ENCODE measurements around the gene TFPT.

The TFPT gene

DNA sequence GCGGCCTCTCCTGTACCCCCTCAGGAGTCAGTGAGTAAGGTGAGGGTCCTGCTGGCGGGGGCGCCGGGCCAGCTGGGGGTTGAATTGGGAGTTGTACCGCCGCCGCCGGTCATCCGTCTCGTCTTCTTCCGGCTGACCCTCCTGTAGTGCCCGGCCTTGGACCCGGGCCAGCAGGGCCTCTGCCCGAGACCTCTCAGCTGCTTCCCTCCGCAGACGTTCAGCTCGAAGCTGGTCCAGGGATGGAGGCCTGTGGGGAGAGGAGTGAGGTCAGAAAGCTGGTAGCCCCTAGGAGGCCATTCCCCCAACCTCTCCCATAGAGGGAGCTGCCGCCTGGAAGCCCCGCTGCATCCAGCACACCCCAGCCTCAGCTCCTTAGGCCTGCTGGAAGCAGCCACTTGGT lies 40.2 kb upstream of the TFPT start:
- no peak for TF ChIP-seq CEBPB (IDR thresholded peaks at IDR 0.05)
- no peak for TF ChIP-seq TAF1 (IDR thresholded peaks at IDR 0.05; ENCODE audit: low read depth)
- no peak for TF ChIP-seq TEAD4 (IDR thresholded peaks at IDR 0.05)
- TF ChIP-seq EGR1 (IDR thresholded peaks at IDR 0.05), result no peak
- TF ChIP-seq ZBTB7A (IDR thresholded peaks at IDR 0.05; ENCODE audit: low read depth), result no peak
- no peak for TF ChIP-seq USF1 (IDR thresholded peaks at IDR 0.05)
- no peak for TF ChIP-seq EP300 (IDR thresholded peaks at IDR 0.05; ENCODE audit: borderline replicate concordance)
- TF ChIP-seq CREB1 (IDR thresholded peaks at IDR 0.05; ENCODE audit: low read depth), result no peak
- TF ChIP-seq RAD21 (IDR thresholded peaks at IDR 0.05; ENCODE audit: low read depth), result no peak
- no peak for TF ChIP-seq TCF12 (IDR thresholded peaks at IDR 0.05; ENCODE audit: low read depth)
- TF ChIP-seq NFIC (IDR thresholded peaks at IDR 0.05), result no peak
- no peak for TF ChIP-seq MAX (IDR thresholded peaks at IDR 0.05)
- TF ChIP-seq FOXM1 (IDR thresholded peaks at IDR 0.05; ENCODE audit: borderline replicate concordance, low read depth), result no peak
- TF ChIP-seq, protein P1, sequence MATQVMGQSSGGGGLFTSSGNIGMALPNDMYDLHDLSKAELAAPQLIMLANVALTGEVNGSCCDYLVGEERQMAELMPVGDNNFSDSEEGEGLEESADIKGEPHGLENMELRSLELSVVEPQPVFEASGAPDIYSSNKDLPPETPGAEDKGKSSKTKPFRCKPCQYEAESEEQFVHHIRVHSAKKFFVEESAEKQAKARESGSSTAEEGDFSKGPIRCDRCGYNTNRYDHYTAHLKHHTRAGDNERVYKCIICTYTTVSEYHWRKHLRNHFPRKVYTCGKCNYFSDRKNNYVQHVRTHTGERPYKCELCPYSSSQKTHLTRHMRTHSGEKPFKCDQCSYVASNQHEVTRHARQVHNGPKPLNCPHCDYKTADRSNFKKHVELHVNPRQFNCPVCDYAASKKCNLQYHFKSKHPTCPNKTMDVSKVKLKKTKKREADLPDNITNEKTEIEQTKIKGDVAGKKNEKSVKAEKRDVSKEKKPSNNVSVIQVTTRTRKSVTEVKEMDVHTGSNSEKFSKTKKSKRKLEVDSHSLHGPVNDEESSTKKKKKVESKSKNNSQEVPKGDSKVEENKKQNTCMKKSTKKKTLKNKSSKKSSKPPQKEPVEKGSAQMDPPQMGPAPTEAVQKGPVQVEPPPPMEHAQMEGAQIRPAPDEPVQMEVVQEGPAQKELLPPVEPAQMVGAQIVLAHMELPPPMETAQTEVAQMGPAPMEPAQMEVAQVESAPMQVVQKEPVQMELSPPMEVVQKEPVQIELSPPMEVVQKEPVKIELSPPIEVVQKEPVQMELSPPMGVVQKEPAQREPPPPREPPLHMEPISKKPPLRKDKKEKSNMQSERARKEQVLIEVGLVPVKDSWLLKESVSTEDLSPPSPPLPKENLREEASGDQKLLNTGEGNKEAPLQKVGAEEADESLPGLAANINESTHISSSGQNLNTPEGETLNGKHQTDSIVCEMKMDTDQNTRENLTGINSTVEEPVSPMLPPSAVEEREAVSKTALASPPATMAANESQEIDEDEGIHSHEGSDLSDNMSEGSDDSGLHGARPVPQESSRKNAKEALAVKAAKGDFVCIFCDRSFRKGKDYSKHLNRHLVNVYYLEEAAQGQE (IDR thresholded peaks at IDR 0.05; ENCODE audit: low read depth), result no peak
- TF ChIP-seq YY1 (IDR thresholded peaks at IDR 0.05; ENCODE audit: low read depth), result no peak

DNA sequence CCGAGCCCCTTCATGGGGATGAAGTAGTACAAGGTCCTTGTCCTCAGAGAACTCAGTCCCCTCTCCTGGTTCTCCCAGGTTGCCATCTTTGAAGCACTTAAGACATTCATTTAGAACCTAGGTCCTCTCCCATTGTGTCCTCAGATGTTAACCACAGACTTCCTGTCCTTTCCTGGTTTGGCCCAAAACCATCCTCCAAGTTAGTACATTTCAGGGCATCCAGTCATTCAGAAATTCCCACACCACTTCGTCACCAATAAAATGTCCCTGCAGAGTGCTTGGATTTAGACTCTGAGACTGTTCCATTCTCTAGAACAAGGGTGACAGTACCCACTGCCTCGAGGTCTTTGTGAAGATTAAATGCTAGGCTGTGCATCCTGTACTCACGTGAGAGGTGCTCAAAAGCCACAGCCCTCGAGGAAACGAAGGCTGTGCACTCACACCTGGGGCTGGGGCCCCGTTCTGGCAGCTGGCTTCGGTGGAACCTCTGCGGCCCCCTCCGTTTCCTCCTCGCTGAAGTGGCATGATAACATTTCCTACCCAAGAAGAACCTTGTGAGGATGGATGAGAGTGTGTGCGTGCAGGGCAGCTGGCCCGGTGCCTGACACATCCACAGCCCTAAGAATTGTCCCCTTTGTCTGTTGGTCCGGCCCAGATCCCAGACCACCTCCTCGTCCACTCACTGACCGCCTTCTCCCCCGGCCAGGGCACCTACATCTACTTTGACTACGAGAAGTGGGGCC lies 39.3 kb upstream of the TFPT start:
- TF ChIP-seq USF1 (IDR thresholded peaks at IDR 0.05) (no peak), EGR1 (IDR thresholded peaks at IDR 0.05) (no peak), NFIC (IDR thresholded peaks at IDR 0.05) (no peak), CREB1 (IDR thresholded peaks at IDR 0.05; ENCODE audit: low read depth) (no peak), ZBTB7A (IDR thresholded peaks at IDR 0.05; ENCODE audit: low read depth) (no peak)

DNA sequence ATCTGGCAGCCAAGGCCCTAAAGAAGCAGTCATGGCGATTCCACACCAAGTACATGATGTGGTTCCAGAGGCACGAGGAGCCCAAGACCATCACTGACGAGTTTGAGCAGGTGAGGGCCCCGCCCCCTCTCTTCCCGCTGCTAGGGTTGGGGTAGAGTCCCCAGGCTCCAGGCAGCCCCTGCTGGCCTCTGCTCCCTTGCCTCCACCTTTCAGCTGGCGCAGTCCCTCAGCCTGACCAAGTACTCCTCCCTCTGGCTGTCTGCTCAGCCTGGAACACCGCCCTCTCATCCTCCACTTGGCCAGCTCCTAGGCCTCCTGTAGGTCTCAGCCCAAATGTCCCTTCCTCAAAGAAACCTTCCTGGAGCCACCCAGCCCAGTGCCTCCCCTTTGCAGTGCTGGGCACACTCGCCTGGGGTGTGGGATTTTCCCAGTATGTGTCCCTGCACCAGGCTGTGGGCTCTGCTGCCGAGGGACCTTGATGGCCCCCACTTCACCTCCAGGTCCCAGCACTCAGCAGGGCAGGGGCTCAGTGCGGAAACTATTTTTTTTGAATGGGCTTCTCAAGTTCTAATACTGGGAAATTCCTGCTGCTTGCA lies 38.4 kb upstream of the TFPT start:
- TF ChIP-seq TAF1 (IDR thresholded peaks at IDR 0.05; ENCODE audit: low read depth), result no peak
- no peak for TF ChIP-seq MAX (IDR thresholded peaks at IDR 0.05)
- no peak for TF ChIP-seq TCF12 (IDR thresholded peaks at IDR 0.05; ENCODE audit: low read depth)
- no peak for TF ChIP-seq NFIC (IDR thresholded peaks at IDR 0.05)
- TF ChIP-seq ZBTB7A (IDR thresholded peaks at IDR 0.05; ENCODE audit: low read depth), result no peak
- TF ChIP-seq USF1 (IDR thresholded peaks at IDR 0.05), result no peak
- TF ChIP-seq, protein P1 (IDR thresholded peaks at IDR 0.05; ENCODE audit: low read depth), result no peak
- no peak for TF ChIP-seq CREB1 (IDR thresholded peaks at IDR 0.05; ENCODE audit: low read depth)
- no peak for TF ChIP-seq EP300 (IDR thresholded peaks at IDR 0.05; ENCODE audit: borderline replicate concordance)
- no peak for TF ChIP-seq EGR1 (IDR thresholded peaks at IDR 0.05)
- no peak for TF ChIP-seq YY1 (IDR thresholded peaks at IDR 0.05; ENCODE audit: low read depth)
- no peak for TF ChIP-seq CEBPB (IDR thresholded peaks at IDR 0.05)
- no peak for TF ChIP-seq RAD21 (IDR thresholded peaks at IDR 0.05; ENCODE audit: low read depth)
- TF ChIP-seq TEAD4 (IDR thresholded peaks at IDR 0.05), result no peak
- TF ChIP-seq FOXM1 (IDR thresholded peaks at IDR 0.05; ENCODE audit: borderline replicate concordance, low read depth), result no peak

DNA sequence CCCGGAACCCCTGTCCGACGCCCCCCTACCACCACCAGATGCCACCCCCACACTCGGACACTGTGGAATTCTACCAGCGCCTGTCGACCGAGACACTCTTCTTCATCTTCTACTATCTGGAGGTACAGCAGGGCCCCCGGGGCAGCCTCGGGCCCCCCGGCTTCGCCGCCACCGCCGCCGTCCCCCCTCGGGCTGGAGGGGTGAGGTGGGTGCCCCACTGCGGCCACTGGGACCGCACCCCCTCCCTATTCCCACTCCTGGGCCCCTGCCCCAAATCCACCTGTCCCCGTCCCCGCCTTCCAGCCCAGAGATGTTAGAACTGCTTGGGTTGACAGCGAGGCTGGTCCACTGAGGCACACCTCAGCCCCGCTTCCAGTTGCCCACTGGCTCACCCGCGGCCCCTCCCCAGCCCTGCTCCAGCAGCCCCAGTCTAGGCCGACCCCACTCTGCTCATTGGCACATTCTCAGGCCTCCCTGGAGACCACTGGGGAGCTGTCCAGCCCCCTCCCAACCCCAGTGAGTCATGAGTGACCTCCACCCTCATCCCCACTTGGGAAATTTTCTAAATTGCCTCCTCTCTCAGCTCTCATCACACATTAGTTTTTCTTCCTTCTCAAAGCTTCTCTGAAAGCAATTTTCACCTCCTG lies 37.5 kb upstream of the TFPT start:
- TF ChIP-seq USF1 (IDR thresholded peaks at IDR 0.05), result no peak
- TF ChIP-seq YY1 (IDR thresholded peaks at IDR 0.05; ENCODE audit: low read depth), result no peak
- no peak for TF ChIP-seq RAD21 (IDR thresholded peaks at IDR 0.05; ENCODE audit: low read depth)
- no peak for TF ChIP-seq NFIC (IDR thresholded peaks at IDR 0.05)
- TF ChIP-seq, protein P1 (IDR thresholded peaks at IDR 0.05; ENCODE audit: low read depth), result no peak
